Activated CD4-positive, alpha-beta memory T cell treated with anti-CD3 and anti-CD28 coated beads, Interleukin-2, amount 10 ng/mL, durations not matched to agents 7 days and 5 days (primary cell): ENCODE data around the gene GRN. TPM values are rescaled to one million over a fixed set of nuclear protein-coding genes. Genes with fewer than 3 reads are reported as not detected.
"Not testable (repeated sequence)": the region's sequence is repeated elsewhere in the genome, so short reads cannot be mapped to it uniquely, and the experiment has no call there.

Experiments used
- CTCF ChIA-PET: fragments of 350-600 bp; sonication (Branson Sonifier 250); formaldehyde crosslinking; loops from one replicate; lab custom pipeline; 2021; ENCODE audit warnings: antibody characterized with exemption, inconsistent platforms; lab: Charles Lee
- POLR2A ChIA-PET: fragments of 350-600 bp; sonication (Branson Sonifier 250); formaldehyde crosslinking; loops from one replicate; lab custom pipeline; 2021; ENCODE audit warnings: antibody characterized with exemption; lab: Charles Lee
- DNase-seq: peaks from one replicate; pipeline ENCODE4 v3.0.0-alpha.2; 2020
- H3K27ac Mint-ChIP-seq: one replicate; pipeline ENCODE4 v1.8.0; 2021; ENCODE audit warnings: mild to moderate bottlenecking, mixed read lengths
- H3K27me3 Mint-ChIP-seq: one replicate; pipeline ENCODE4 v1.8.0; 2021; ENCODE audit warnings: mixed read lengths
- H3K36me3 Mint-ChIP-seq: one replicate; pipeline ENCODE4 v1.8.0; 2021; ENCODE audit warnings: low read depth, mixed read lengths
- H3K4me1 Mint-ChIP-seq: one replicate; pipeline ENCODE4 v1.8.0; 2021; ENCODE audit warnings: mixed read lengths
- H3K4me3 Mint-ChIP-seq: one replicate; pipeline ENCODE4 v1.8.0; 2021; ENCODE audit warnings: mild to moderate bottlenecking, mixed read lengths
- H3K9me3 Mint-ChIP-seq: one replicate; pipeline ENCODE4 v1.8.0; 2021; ENCODE audit warnings: mixed read lengths
- total RNA-seq, 2 experiments: library from RNA; stranded (reverse); gene quantifications; one replicate each; pipeline ENCODE4 v1.2.3, GENCODE V29; 2021

The GRN gene
- total RNA-seq, 2 experiments from 2014 or later, result 87.8 to 98.4 TPM

DNA sequence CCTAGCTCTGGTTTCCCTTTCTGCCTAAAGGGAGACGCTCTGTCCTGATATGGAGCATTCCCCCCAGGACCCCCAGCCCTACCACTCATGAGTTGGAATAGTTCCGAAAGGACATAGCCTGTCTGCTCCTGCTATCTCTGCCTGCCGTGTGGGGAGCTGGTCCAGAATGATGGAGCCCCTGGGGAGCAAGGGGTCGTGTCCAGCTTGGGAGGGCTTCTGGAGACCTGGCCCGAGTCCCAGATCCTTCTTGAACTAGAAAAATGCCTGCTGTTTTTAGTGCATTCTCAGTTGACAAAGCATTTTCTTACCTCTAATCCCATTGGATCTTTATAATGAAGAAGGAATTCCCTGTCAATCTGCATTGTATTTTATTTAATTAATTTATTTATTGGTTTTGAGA, 9.1 kb upstream of the GRN start:
- ChIA-PET POLR2A (interaction anchor here (1.5 kb wide), 1 partner anchor 10 kb away, joined by 4 read pairs; the partner anchor contains the start of gene GRN), CTCF (interaction anchor here (0.9 to 8.1 kb wide), 6 partner anchors 9 to 126 kb away, joined by 3 to 65 read pairs (median 6); partner anchors contain the start of genes FAM171A2 and GRN)
- no peak for DNase-seq
- no peak overlapping the region for H3K27ac Mint-ChIP-seq
- H3K9me3 Mint-ChIP-seq, result no peaks in the 10 kb centered on the region
- H3K4me1 Mint-ChIP-seq, result peaks cover 10% of the 10 kb centered on the region
- H3K27me3 Mint-ChIP-seq, result peaks cover 3% of the 10 kb centered on the region
- no peak overlapping the region for H3K4me3 Mint-ChIP-seq
- H3K36me3 Mint-ChIP-seq, result no peaks in the 10 kb centered on the region

DNA sequence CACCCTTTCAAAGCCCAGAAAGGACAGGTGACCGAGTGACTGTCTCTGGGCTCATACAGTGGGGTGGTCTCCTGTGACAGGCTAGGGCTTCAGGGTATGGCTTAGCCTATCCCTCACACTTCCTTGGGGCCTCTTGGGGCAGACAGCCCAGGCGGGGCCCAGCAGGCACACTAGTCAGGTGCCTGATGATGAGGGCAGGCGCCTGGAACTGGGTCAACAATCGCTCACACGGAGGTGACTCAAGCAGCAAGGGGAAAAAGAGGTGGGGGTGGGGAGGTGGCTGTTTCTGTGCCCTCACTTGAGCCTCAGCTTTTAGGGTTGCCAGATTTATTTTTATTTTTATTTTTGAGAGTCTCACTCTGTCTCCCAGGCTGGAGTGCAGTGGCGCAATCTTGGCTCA, 6.4 kb upstream of the GRN start:
- peaks cover 4% of the 10 kb centered on the region for H3K4me1 Mint-ChIP-seq
- ChIA-PET POLR2A (interaction anchor here (1.1 kb wide), 1 partner anchor 14 kb away, joined by 3 read pairs; the partner anchor contains the start of gene SLC25A39), CTCF (interaction anchor here (1.2 to 3.1 kb wide), 2 partner anchors 13 to 128 kb away, joined by 3 to 8 read pairs; no protein-coding TSS in a partner anchor)
- H3K4me3 Mint-ChIP-seq, result no peak overlapping the region
- DNase-seq, result no peak
- no peak overlapping the region for H3K27ac Mint-ChIP-seq
- H3K36me3 Mint-ChIP-seq, result no peaks in the 10 kb centered on the region
- H3K9me3 Mint-ChIP-seq, result no peaks in the 10 kb centered on the region
- peaks cover 12% of the 10 kb centered on the region for H3K27me3 Mint-ChIP-seq

DNA sequence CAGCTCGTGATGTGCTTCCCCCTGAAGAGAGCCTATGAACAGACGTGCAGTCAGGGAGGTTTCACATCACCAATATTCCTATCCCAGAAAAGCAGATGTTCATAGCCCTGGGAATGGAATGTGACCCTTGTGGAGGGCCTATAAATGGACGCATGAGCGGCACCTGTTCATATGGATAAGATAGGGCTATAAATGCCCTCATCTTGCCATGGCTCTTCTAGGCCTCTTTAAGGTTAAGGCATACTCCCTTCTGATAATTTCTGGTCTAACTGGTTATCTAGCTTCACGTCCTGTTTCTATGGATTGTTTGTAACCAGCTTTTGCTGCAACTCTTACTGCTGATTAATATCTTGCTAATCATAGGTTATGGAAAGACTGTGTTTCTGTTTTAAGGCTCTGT, 4.5 kb upstream of the GRN start:
- H3K27me3 Mint-ChIP-seq, result peaks cover 14% of the 10 kb centered on the region
- CTCF ChIA-PET, result interaction anchor here (1.0 to 3.1 kb wide), 2 partner anchors 9 to 130 kb away, joined by 3 to 8 read pairs; no protein-coding TSS in a partner anchor
- H3K27ac Mint-ChIP-seq, DNase-seq, H3K4me3 Mint-ChIP-seq, POLR2A ChIA-PET, H3K36me3 Mint-ChIP-seq, H3K9me3 Mint-ChIP-seq: not testable (repeated sequence)
- peaks cover 12% of the 10 kb centered on the region for H3K4me1 Mint-ChIP-seq

DNA sequence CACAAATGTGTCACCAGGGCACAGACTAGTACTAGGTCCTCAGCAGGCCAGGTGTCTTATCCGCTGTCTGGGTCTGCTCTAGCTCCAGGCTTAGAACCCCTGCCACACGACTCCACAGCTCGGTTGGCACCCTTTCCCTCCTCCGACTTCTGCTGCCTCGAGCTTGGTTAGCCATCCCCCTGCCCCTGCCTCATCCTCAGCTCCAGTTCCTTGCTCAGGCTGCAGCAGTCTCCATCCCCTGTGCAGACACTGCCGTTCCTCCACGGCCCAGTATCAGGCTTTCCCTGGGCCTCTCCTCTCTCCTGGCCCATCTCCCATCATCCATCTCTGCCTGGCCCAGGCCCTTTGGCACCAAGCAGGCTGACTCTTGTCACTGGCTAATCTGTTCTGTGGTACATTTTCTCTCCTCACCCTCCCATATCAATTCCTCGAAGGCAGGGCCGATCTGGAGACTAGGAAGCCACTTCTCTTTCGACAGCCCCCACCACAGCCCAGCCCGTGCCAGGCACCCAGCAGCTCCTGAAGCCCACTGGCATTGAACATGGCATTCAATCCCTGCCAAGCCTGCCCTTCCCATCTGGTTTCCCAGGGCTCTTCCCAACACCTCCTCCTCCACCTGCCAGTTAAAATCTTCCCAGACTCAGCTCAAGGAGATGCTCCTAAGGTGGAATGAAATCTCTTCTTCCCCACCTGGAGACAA, 1.4 kb upstream of the GRN start:
- peaks cover 29% of the 10 kb centered on the region for H3K4me1 Mint-ChIP-seq
- no peaks in the 10 kb centered on the region for H3K9me3 Mint-ChIP-seq
- CTCF ChIA-PET, result interaction anchor here (0.8 to 2.9 kb wide), 4 partner anchors 11 to 133 kb away, joined by 3 to 14 read pairs (median 4); no protein-coding TSS in a partner anchor
- no peak overlapping the region for H3K4me3 Mint-ChIP-seq
- POLR2A ChIA-PET, result interaction anchor here (1.0 to 1.4 kb wide), 3 partner anchors 10 to 124 kb away, joined by 3 read pairs; partner anchors contain the start of gene UBTF
- H3K27ac Mint-ChIP-seq, result no peak overlapping the region
- peaks cover 12% of the 10 kb centered on the region for H3K27me3 Mint-ChIP-seq
- no peaks in the 10 kb centered on the region for H3K36me3 Mint-ChIP-seq
- no peak for DNase-seq

DNA sequence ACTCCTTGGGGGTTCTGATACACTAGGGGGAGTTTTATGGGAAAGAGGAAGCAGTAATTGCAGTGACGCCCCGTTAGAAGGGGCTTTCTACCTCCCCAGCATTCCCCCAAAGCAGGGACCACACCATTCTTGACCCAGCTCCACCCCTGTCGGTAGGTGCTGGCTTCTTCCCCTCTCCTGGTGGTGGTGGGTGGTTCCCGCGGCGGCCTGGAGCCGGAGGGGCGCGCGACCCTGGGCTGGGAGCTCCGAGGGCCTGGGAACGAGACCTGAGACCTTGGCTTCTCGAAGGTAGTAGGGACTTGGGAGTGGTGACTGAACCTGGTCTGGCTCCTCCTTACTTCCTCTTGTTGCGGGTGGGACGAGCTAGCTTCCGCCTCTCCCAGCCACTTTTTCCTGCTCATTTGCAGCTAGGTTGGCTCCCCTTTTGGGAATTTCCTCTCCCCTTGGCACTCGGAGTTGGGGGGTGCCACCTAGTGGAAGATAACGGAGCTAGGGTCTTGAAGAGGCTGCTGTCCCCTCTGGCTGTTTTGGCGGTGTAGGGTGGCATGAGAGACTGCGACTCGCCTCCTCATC, 438 bp downstream of the GRN start:
- DNase-seq, result no peak
- ChIA-PET POLR2A (interaction anchor here (0.7 to 1.7 kb wide), 11 partner anchors 10 to 160 kb away, joined by 3 to 9 read pairs (median 4); partner anchors contain the start of genes TMUB2 and UBTF), CTCF (interaction anchor here (0.6 to 2.9 kb wide), 21 partner anchors 9 to 178 kb away, joined by 3 to 18 read pairs (median 4); partner anchors contain the start of genes FAM171A2 and TMUB2)
- Mint-ChIP-seq H3K4me3 (peak overlapping the region; percentile 84), H3K27ac (peak overlapping the region; percentile 44), H3K9me3 (no peaks in the 10 kb centered on the region), H3K4me1 (peaks cover 30% of the 10 kb centered on the region), H3K27me3 (peaks cover 12% of the 10 kb centered on the region), H3K36me3 (no peaks in the 10 kb centered on the region)

DNA sequence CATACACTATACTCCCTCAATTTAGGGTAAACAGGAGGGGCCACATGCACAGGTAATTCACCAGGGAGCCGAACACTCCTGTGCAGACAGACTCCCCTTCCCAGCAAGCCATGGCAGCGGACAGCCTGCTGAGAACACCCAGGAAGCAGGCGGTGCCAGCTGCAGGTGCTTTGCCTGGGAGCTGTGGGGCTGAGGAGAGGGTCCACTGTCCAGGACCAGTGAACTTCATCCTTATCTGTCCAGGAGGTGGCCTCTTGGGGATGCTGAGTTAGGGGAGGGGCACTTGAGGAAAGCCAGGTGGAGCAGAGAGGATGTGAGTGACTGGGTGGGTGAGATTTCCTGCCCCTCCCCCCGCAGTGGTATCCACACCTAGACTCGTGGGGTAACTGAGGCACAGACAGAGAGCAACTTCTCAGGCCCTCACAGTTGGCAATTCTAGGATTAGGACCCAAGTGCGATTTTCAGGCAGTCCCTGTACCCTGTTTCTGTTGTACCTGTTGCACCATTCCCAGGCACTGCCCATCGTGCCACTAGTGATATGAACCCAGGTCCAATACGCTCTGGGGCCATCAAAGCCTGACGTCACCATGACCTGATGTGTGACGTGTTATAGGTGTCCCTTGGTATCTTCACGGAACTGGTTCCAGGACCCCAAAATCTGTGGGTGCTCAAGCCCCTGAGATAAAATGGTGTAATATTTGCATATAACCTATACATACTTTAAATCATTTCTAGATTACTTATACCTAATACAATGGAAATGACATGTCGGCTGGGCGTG, 1.2 kb downstream of the GRN start:
- Mint-ChIP-seq H3K9me3 (no peaks in the 10 kb centered on the region), H3K4me3 (peak overlapping the region; percentile 84), H3K4me1 (peaks cover 30% of the 10 kb centered on the region), H3K36me3 (no peaks in the 10 kb centered on the region), H3K27me3 (peaks cover 9% of the 10 kb centered on the region), H3K27ac (peak overlapping the region; percentile 44)
- POLR2A ChIA-PET, result interaction anchor here (1.0 to 1.7 kb wide), 10 partner anchors 9 to 160 kb away, joined by 3 to 9 read pairs (median 4); partner anchors contain the start of genes TMUB2 and UBTF
- no peak for DNase-seq
- CTCF ChIA-PET, result interaction anchor here (0.6 to 2.9 kb wide), 18 partner anchors 9 to 177 kb away, joined by 3 to 18 read pairs (median 4); partner anchors contain the start of genes FAM171A2 and TMUB2

DNA sequence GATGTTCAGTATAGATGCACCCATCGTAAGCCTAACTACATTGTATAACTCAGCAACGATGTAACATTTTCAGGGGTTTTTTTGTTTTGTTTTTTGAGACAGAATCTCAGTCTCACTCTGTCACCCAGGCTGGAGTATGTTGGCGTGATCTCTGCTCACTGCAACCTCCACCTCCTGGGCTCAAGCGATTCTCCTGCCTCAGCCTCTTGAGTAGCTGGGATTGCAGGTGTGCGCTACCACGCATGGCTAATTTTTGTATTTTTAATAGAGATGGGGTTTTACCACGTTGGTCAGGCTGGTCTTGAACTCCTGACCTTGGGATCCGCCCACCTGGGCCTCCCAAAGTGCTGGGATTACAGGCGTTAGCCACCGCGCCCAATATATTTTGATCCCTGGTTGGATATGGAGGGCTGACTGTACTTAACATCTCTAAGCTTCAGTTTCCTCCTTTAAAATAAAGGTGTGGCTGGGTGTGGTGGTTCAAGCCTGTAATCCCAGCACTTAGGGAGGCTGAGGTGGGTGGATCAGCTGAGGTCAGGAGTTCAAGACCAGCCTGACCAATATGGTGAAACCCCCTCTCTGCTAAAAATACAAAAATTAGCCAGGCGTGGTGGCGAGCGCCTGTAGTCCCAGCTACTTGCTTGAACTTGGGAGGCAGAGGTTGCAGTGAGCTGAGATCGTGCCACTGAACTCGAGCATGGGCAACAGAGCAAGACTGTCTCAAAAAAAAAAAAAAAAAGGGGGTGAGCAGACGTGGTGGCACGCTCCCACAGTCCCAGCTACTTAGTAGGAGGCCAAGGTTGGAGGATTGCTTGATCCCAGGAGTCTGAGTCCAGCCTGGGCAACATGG, 2.3 kb downstream of the GRN start:
- H3K27ac Mint-ChIP-seq, H3K27me3 Mint-ChIP-seq, DNase-seq, H3K4me3 Mint-ChIP-seq, H3K36me3 Mint-ChIP-seq, H3K9me3 Mint-ChIP-seq: not testable (repeated sequence)
- ChIA-PET POLR2A (interaction anchor here (0.7 to 1.0 kb wide), 3 partner anchors 127 to 137 kb away, joined by 3 to 6 read pairs (median 3); no protein-coding TSS in a partner anchor), CTCF (interaction anchor here (1.0 to 2.4 kb wide), 3 partner anchors 11 to 138 kb away, joined by 3 to 6 read pairs (median 6); no protein-coding TSS in a partner anchor)
- peaks cover 30% of the 10 kb centered on the region for H3K4me1 Mint-ChIP-seq

DNA sequence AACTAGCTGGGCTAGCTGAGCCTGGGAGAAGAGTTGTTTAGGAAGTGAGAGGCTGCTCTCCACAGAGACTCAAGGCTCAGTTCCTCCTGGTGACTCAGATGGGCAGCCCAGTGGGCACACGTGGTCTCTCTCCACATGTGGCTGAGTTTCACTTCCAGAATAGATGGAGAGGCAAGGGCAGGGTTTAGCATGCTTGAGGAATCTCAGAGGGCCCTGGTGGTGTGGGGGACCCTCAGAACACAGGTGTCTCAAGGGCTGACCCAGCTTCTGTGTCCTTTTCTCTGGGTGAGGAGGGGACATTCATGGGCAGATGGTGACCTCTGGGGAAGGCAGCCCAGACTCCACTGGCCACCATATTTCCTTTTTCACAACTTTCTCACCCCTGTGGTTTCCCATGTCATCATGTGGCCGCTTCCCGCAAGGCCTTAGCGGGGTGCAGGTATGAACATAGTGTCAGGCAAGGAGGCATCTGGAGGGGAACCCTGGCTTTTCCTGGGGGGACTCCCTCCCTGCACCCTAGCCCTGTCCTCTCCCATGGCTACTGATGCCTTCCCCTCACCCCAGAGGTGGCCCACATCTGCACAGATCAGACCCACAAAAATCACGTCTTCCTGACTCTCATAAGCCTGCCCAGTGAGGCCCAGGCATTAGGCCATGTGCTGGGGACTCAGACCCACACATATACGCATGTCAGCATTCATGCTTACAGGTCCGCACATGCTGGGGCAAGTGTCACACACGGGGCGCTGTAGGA, 3.3 kb downstream of the GRN start:
- ChIA-PET CTCF (interaction anchor here (1.0 to 2.9 kb wide), 4 partner anchors 10 to 139 kb away, joined by 3 to 9 read pairs (median 6); no protein-coding TSS in a partner anchor), POLR2A (interaction anchor here (0.7 to 1.0 kb wide), 2 partner anchors 128 to 138 kb away, joined by 3 to 6 read pairs; no protein-coding TSS in a partner anchor)
- Mint-ChIP-seq H3K4me3 (no peak overlapping the region), H3K4me1 (peaks cover 33% of the 10 kb centered on the region), H3K36me3 (peaks cover 13% of the 10 kb centered on the region), H3K27ac (no peak overlapping the region), H3K9me3 (no peaks in the 10 kb centered on the region), H3K27me3 (peaks cover 5% of the 10 kb centered on the region)
- DNase-seq, result no peak

DNA sequence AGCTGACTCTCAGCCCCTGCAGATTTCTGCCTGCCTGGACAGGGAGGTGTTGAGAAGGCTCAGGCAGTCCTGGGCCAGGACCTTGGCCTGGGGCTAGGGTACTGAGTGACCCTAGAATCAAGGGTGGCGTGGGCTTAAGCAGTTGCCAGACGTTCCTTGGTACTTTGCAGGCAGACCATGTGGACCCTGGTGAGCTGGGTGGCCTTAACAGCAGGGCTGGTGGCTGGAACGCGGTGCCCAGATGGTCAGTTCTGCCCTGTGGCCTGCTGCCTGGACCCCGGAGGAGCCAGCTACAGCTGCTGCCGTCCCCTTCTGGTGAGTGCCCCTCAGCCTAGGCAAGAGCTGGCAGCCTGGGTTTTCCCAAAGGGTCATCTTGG, 3.9 kb downstream of the GRN start:
- no peak overlapping the region for H3K4me3 Mint-ChIP-seq
- no peak overlapping the region for H3K27ac Mint-ChIP-seq
- peaks cover 13% of the 10 kb centered on the region for H3K36me3 Mint-ChIP-seq
- DNase-seq, result no peak
- POLR2A ChIA-PET, result interaction anchor here (0.7 to 1.2 kb wide), 2 partner anchors 16 to 149 kb away, joined by 4 to 5 read pairs; partner anchors contain the start of gene ATXN7L3
- H3K27me3 Mint-ChIP-seq, result peaks cover 5% of the 10 kb centered on the region
- no peaks in the 10 kb centered on the region for H3K9me3 Mint-ChIP-seq
- CTCF ChIA-PET, result interaction anchor here (2.4 to 2.9 kb wide), 2 partner anchors 9 to 139 kb away, joined by 6 to 9 read pairs; no protein-coding TSS in a partner anchor
- peaks cover 33% of the 10 kb centered on the region for H3K4me1 Mint-ChIP-seq

DNA sequence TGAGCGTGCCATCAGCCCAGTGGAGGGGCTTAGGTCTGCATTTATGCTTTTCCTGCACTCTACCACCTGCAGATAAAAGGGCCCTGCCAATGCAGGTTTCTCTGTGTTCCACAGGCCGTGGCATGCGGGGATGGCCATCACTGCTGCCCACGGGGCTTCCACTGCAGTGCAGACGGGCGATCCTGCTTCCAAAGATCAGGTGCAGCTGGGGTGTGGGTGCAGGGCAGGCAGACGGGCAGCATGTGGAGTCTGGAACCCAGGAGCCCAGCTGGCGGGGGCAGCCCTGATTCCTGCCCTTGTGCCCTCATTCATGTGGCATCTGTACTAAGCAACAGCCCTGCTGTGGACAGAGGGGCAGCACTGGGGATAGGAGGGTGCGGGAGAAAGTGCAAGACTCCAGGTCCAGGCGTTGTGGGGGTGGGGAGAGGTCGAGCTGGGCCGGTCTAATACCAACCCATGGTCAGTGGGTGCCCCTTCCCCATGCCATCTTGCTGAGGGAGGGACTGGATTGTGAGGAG, 4.5 kb downstream of the GRN start:
- ChIA-PET CTCF (interaction anchor here (0.8 to 2.9 kb wide), 4 partner anchors 19 to 165 kb away, joined by 3 to 11 read pairs (median 6); no protein-coding TSS in a partner anchor), POLR2A (interaction anchor here (0.7 to 1.2 kb wide), 4 partner anchors 17 to 164 kb away, joined by 3 to 5 read pairs (median 4); partner anchors contain the start of gene ATXN7L3)
- DNase-seq, result no peak
- Mint-ChIP-seq H3K27ac (no peak overlapping the region), H3K27me3 (peaks cover 5% of the 10 kb centered on the region), H3K9me3 (no peaks in the 10 kb centered on the region), H3K4me1 (peaks cover 33% of the 10 kb centered on the region), H3K36me3 (peaks cover 13% of the 10 kb centered on the region), H3K4me3 (no peak overlapping the region)
